ENCODE data around the gene HAAO.

GRCh38 chr2:42764096-42764495, 28.3 kb downstream of the HAAO start, which contains the start of gene OXER1:
- no peak for TF ChIP-seq CTCF (IDR thresholded peaks at IDR 0.05)
- TF ChIP-seq POLR2A (IDR thresholded peaks at IDR 0.05) = no peak

All from transverse colon (tissue), 3 donors.